CD4-positive, alpha-beta T cell treated with Interleukin-1 beta for 1 hour (primary cell): ENCODE results near the gene COL23A1.

Source experiments
- DNase-seq, 2 donors: peaks; one replicate each; pipeline ENCODE4 v3.0.0-alpha.2; 2020 to 2022

COL23A1 gene

GRCh38 chr5:178350361-178351220 is 239.6 kb downstream of the COL23A1 start:
- no peak for DNase-seq

- DNase-seq, result no peak
These were observed 240.4 kb downstream of the COL23A1 start for GRCh38 chr5:178349625-178350353.

GRCh38 chr5:178349075-178349511 is 241.1 kb downstream of the COL23A1 start:
- no peak for DNase-seq

GRCh38 chr5:178348356-178349074 is 241.7 kb downstream of the COL23A1 start:
- no peak for DNase-seq

GRCh38 chr5:178347956-178348355 is 242.2 kb downstream of the COL23A1 start:
- DNase-seq, result no peak

GRCh38 chr5:178346607-178347334 is 243.4 kb downstream of the COL23A1 start:
- DNase-seq, result no peak

- no peak for DNase-seq
These were observed 246.9 kb downstream of the COL23A1 start for GRCh38 chr5:178343306-178343705.

GRCh38 chr5:178341851-178342140 is 248.4 kb downstream of the COL23A1 start:
- DNase-seq, result no peak

GRCh38 chr5:178341091-178341850 is 248.9 kb downstream of the COL23A1 start:
- no peak for DNase-seq

- DNase-seq, result no peak
These were observed 249.6 kb downstream of the COL23A1 start for GRCh38 chr5:178340637-178341036.

- no peak for DNase-seq
These were observed 250.0 kb downstream of the COL23A1 start for GRCh38 chr5:178340187-178340586.

- DNase-seq, result no peak
These were observed 250.9 kb downstream of the COL23A1 start for GRCh38 chr5:178339272-178339671.

- no peak for DNase-seq
These were observed 251.4 kb downstream of the COL23A1 start for GRCh38 chr5:178338750-178339144.

- DNase-seq, result no peak
These were observed 252.0 kb downstream of the COL23A1 start for GRCh38 chr5:178338126-178338749.

- no peak for DNase-seq
These were observed 252.9 kb downstream of the COL23A1 start for GRCh38 chr5:178337334-178337741.

- DNase-seq, result no peak
These were observed 253.3 kb downstream of the COL23A1 start for GRCh38 chr5:178336889-178337288.

- no peak for DNase-seq
These were observed 254.7 kb downstream of the COL23A1 start for GRCh38 chr5:178335302-178336030.

GRCh38 chr5:178334861-178335260 is 255.3 kb downstream of the COL23A1 start:
- peak in 1 of 2 donors; percentile 15 for DNase-seq

- no peak for DNase-seq
These were observed 256.2 kb downstream of the COL23A1 start for GRCh38 chr5:178333821-178334481.

GRCh38 chr5:178332210-178332641 is 258.0 kb downstream of the COL23A1 start:
- no peak for DNase-seq
